CD14-positive monocyte (primary cell): ENCODE measurements around the gene ARFGAP3. TPM values are rescaled to one million over a fixed set of nuclear protein-coding genes. Genes with fewer than 3 reads are reported as not detected.

Source experiments
- DNase-seq, 3 donors: peaks; one replicate each; pipeline ENCODE4 v3.0.0-alpha.2; 2011 to 2022
- H2AFZ ChIP-seq: 2 replicates; pipeline ENCODE4 v1.6.0; 2012; ENCODE audit warnings: mild to moderate bottlenecking, low read depth, low read length, inconsistent platforms; ENCODE audit not compliant: insufficient read depth, poor library complexity, severe bottlenecking
- H3K27ac ChIP-seq, 2 donors: 1 replicate in 1 of 2; 2 replicates in 1 of 2; pipeline ENCODE4 v1.5.1; 2012 to 2013; ENCODE audit warnings: low read length in 2 of 2, control low read depth in 1 of 2, inconsistent platforms in 1 of 2, low read depth in 1 of 2, mild to moderate bottlenecking in 1 of 2
- H3K27me3 ChIP-seq, 2 donors: one replicate each; pipeline versions ENCODE4 v1.6.0 to v1.6.1; 2011 to 2013; ENCODE audit warnings: low read length in 2 of 2; ENCODE audit not compliant: control insufficient read depth in 2 of 2, insufficient read depth in 2 of 2
- H3K36me3 ChIP-seq, 2 donors: replicated peaks in 1 of 2; 1 replicate in 1 of 2; 2 replicates in 1 of 2; pipeline versions ENCODE4 v1.5.1 to v1.6.1; 2012 to 2013; ENCODE audit warnings: low read length in 2 of 2, control low read depth in 1 of 2, inconsistent platforms in 1 of 2, mild to moderate bottlenecking in 1 of 2; ENCODE audit not compliant: insufficient read depth in 2 of 2, control insufficient read depth in 1 of 2
- H3K4me1 ChIP-seq, 2 donors: 1 replicate in 1 of 2; 2 replicates in 1 of 2; pipeline versions ENCODE4 v1.5.1 to v1.6.1; 2012 to 2013; ENCODE audit warnings: low read length in 2 of 2, control low read depth in 1 of 2, inconsistent platforms in 1 of 2, mild to moderate bottlenecking in 1 of 2, moderate library complexity in 1 of 2; ENCODE audit not compliant: insufficient read depth in 2 of 2, control insufficient read depth in 1 of 2
- H3K4me2 ChIP-seq: replicated peaks from 2 replicates; pipeline ENCODE3; 2012; ENCODE audit warnings: low read length, moderate library complexity, mild to moderate bottlenecking; ENCODE audit not compliant: poor library complexity, severe bottlenecking; ENCODE audit errors: extremely low read depth
- H3K4me3 ChIP-seq, 3 experiments: fragments of 200-600 bp in 1 of 3; sonication (generic) in 1 of 3; replicated peaks in 1 of 3; 1 replicate in 2 of 3; 2 replicates in 1 of 3; pipeline ENCODE4 v1.5.1; 2011 to 2013; ENCODE audit warnings: low read length in 3 of 3, mild to moderate bottlenecking in 3 of 3, control low read depth in 2 of 3, low read depth in 2 of 3, inconsistent platforms in 1 of 3, moderate library complexity in 1 of 3
- H3K79me2 ChIP-seq: 2 replicates; pipeline ENCODE4 v1.6.0; 2012; ENCODE audit warnings: mild to moderate bottlenecking, control low read depth, inconsistent platforms, low read length, moderate library complexity; ENCODE audit not compliant: insufficient read depth
- H3K9ac ChIP-seq: 2 replicates; pipeline ENCODE4 v1.6.0; 2017; ENCODE audit warnings: low read length, mild to moderate bottlenecking; ENCODE audit not compliant: insufficient read depth, poor library complexity, severe bottlenecking
- H3K9me3 ChIP-seq, 2 donors: replicated peaks in 1 of 2; 1 replicate in 1 of 2; 2 replicates in 1 of 2; pipeline versions ENCODE4 v1.5.1 to v1.6.1; 2012 to 2013; ENCODE audit warnings: low read length in 2 of 2, control low read depth in 1 of 2; ENCODE audit not compliant: control insufficient read depth in 1 of 2, insufficient read depth in 1 of 2
- H4K20me1 ChIP-seq: 2 replicates; pipeline ENCODE4 v1.6.0; 2012; ENCODE audit warnings: mild to moderate bottlenecking, low read length, control low read depth, moderate library complexity; ENCODE audit not compliant: insufficient read depth
- H3K27ac Mint-ChIP-seq, 7 donors: one replicate each; pipeline ENCODE4 v1.8.0; 2020; ENCODE audit warnings: mild to moderate bottlenecking in 7 of 7, mixed read lengths in 7 of 7, moderate library complexity in 6 of 7, inconsistent platforms in 2 of 7
- H3K27me3 Mint-ChIP-seq, 3 donors: one replicate each; pipeline ENCODE4 v1.8.0; 2021 to 2022; ENCODE audit warnings: low read depth in 3 of 3, mild to moderate bottlenecking in 3 of 3, mixed read lengths in 3 of 3, moderate library complexity in 3 of 3, inconsistent platforms in 1 of 3
- H3K36me3 Mint-ChIP-seq, 2 donors: one replicate each; pipeline ENCODE4 v1.8.0; 2020; ENCODE audit warnings: mixed read lengths in 2 of 2, inconsistent platforms in 1 of 2, mild to moderate bottlenecking in 1 of 2
- H3K4me1 Mint-ChIP-seq: one replicate; pipeline ENCODE4 v1.8.0; 2020; ENCODE audit warnings: mild to moderate bottlenecking, mixed read lengths
- H3K4me3 Mint-ChIP-seq, 2 donors: one replicate each; pipeline ENCODE4 v1.8.0; 2020; ENCODE audit warnings: mild to moderate bottlenecking in 2 of 2, mixed read lengths in 2 of 2, moderate library complexity in 1 of 2
- H3K9me3 Mint-ChIP-seq, 7 donors: one replicate each; pipeline ENCODE4 v1.8.0; 2020 to 2022; ENCODE audit warnings: mixed read lengths in 7 of 7, mild to moderate bottlenecking in 6 of 7, moderate library complexity in 6 of 7, inconsistent platforms in 2 of 7
- CTCF ChIP-seq: fragments of 200-600 bp; IDR thresholded peaks from one replicate; pipeline ENCODE4 v1.8.0; 2022; ENCODE audit warnings: antibody characterized with exemption, mild to moderate bottlenecking
- WGBS: methylation state at CpG from one replicate; pipeline ENCODE4 v1.1.5; 2013; ENCODE audit warnings: missing lambda C conversion rate; ENCODE audit not compliant: insufficient coverage; 5-methylcytosine and 5-hydroxymethylcytosine counted together
- intact Hi-C, 2 donors: fragments of 100-400 bp; cut with micrococcal nuclease; formaldehyde crosslinking; loops; one replicate each; pipeline versions ENCODE4 v1.15.0 to v1.15.1; 2023
- polyA plus RNA-seq, 3 donors: library from polyadenylated mRNA; depleted of rRNA in 1 of 3; unstranded in 2 of 3; stranded (reverse) in 1 of 3; fragments of 300-500 nt in 2 of 3; fragments of >200 nt in 1 of 3; fragmentation: Illumina TruSeq in 2 of 3; gene quantifications; 1 replicate in 2 of 3; 2 replicates in 1 of 3; pipeline ENCODE4 v1.2.3, GENCODE V29; 2012 to 2021

Gene ARFGAP3
- polyA plus RNA-seq, 3 donors, result 22.3 to 38.7 (median 34.8) TPM

- Histone ChIP-seq H3K27ac (peak overlapping the region in 1 of 2 donors; percentile 17), H4K20me1 (no peaks in the 10 kb centered on the region), H3K36me3 (peaks cover 56 to 86% of the 10 kb centered on the region in 2 donors), H3K4me1 (peaks cover 19 to 35% of the 10 kb centered on the region in 2 donors), H3K79me2 (no peaks in the 10 kb centered on the region), H3K9me3 (no peaks in the 10 kb centered on the region), H3K9ac (no peak overlapping the region), H3K27me3 (no peaks in the 10 kb centered on the region), H3K4me3 (no peak overlapping the region), H3K4me2 (peak overlapping the region; percentile 15), H2AFZ (no peak overlapping the region)
- Mint-ChIP-seq H3K4me3 (no peak overlapping the region), H3K9me3 (no peaks in the 10 kb centered on the region), H3K27me3 (peaks cover 0 to 3% (median 0%) of the 10 kb centered on the region in 3 donors), H3K4me1 (peaks cover 33% of the 10 kb centered on the region), H3K27ac (peak overlapping the region in 3 of 7 donors; percentile 6 to 54 (median 38)), H3K36me3 (peaks cover 72 to 97% of the 10 kb centered on the region in 2 donors)
- DNase-seq, result no peak
- 80% methylated on average over 1 of the region's 6 CpGs for WGBS
- intact Hi-C loops, result no loop called here
- no peak for TF ChIP-seq CTCF
Measured at GRCh38 chr22:42807185-42807584, 49.9 kb downstream of the ARFGAP3 start.

GRCh38 chr22:42805998-42806830, 50.9 kb downstream of the ARFGAP3 start:
- no peaks in the 10 kb centered on the region for H3K27me3 ChIP-seq
- H4K20me1 ChIP-seq, result no peaks in the 10 kb centered on the region
- peaks cover 19 to 35% of the 10 kb centered on the region in 2 donors for H3K4me1 ChIP-seq
- Mint-ChIP-seq H3K9me3 (no peaks in the 10 kb centered on the region), H3K4me3 (no peak overlapping the region), H3K27me3 (peaks cover 0 to 3% (median 0%) of the 10 kb centered on the region in 3 donors), H3K27ac (peak overlapping the region in 2 of 7 donors; percentile 32 to 54), H3K36me3 (peaks cover 73 to 98% of the 10 kb centered on the region in 2 donors), H3K4me1 (peaks cover 33% of the 10 kb centered on the region)
- H3K9ac ChIP-seq, result no peak overlapping the region
- no peak overlapping the region for H3K4me2 ChIP-seq
- H2AFZ ChIP-seq, result no peak overlapping the region
- no peaks in the 10 kb centered on the region for H3K79me2 ChIP-seq
- H3K36me3 ChIP-seq, result peaks cover 57 to 85% of the 10 kb centered on the region in 2 donors
- 84% methylated on average over 7 of the region's 15 CpGs for WGBS
- H3K4me3 ChIP-seq, result no peak overlapping the region
- no peak overlapping the region for H3K27ac ChIP-seq
- TF ChIP-seq CTCF, result no peak
- intact Hi-C loops, result no loop called here
- H3K9me3 ChIP-seq, result no peaks in the 10 kb centered on the region
- DNase-seq, result no peak
